GM18517 (cell line): ENCODE measurements around the gene IL9R.
"Not testable (repeated sequence)": the region's sequence is repeated elsewhere in the genome, so short reads cannot be mapped to it uniquely, and the experiment has no call there.

ENCODE experiments used
- ATAC-seq: cut with Tn5 transposase; IDR thresholded peaks from one replicate; pipeline ENCODE4 v1.9.1; 2021; ENCODE audit warnings: mild to moderate bottlenecking, moderate library complexity; ENCODE audit not compliant: unreplicated experiment

Gene IL9R

DNA sequence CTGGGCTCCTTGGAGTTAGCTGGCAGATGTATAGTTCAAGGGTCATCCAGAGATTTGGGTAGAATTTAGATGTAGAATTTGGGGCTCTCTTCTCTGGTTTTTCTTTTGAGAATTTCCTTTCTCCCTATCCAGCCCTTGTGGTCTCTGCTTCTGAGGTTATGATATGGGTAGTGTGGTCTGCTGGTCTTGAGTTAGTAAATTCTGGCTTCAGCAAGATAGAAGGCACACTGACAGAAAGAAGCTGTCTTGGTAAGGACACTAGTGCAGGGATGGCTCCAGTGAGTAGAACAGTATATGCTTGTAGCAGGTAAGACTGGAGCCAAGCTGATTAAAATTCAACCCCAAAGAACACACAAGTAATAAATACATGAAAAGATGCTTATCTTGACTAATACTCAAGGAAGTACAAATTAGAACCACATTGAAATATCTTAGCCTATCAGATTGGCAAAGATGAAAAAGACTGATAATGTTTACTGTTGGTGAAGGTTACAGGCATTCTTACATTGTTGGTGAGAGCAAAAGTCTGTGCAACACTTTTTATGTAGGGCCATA, 2.1 kb upstream of the IL9R start:
- no peak for ATAC-seq

DNA sequence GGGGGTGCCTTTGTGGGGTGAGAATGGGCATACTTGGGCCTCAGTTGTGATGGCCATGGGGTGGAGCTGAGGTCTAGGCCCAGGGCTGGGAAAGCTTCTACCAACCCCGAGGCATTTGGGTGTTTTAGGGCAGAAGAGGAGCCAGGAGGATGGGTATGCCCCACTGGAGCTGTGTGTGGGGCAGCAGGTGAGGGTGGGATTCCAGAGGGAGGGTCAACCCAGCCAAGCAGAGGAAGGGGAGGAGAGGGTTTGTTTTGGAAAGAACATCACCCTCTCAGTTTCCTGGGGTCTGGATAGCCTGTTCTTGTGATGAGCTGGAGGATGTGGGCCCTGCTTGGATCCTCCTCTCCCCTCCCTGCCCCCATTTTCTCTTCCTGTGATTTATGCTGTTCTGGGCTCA, 620 bp downstream of the IL9R start:
- no peak for ATAC-seq

DNA sequence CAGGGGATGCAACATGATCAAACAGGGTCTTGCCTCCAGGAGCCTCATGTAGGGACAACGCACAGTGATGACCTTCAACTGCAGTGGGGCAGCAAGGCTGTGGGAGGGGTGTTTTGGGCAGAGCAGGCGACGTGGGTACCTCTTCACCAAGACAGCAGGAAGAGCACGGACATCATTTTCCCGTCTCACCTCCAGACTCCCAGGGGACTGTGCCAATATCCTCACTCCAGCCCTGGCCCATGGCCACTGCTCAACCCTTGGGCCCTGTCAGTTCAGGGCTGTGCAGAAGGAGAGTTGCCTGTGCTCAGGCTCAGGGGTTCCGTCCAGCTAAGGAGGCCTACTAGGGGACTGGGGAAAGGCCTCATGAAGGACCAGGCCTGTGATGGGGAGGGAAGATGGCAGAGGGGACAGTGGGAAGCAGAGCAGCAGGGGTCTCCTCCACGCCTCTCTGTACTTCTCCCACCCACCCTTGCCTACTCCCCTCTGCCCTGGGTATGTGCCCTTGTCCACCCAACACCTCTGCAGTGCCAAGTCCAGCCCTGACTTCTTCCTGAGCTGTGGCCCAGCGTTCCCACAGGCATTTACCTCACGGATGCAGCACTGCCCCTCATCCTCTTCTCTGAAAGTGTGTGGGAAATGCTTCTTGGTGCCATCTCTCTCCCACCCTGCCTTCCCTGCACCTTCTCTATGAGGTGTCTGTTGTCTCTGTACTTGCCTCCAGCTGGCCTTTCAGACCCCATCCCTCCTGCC, 1.4 kb downstream of the IL9R start:
- no peak for ATAC-seq

DNA sequence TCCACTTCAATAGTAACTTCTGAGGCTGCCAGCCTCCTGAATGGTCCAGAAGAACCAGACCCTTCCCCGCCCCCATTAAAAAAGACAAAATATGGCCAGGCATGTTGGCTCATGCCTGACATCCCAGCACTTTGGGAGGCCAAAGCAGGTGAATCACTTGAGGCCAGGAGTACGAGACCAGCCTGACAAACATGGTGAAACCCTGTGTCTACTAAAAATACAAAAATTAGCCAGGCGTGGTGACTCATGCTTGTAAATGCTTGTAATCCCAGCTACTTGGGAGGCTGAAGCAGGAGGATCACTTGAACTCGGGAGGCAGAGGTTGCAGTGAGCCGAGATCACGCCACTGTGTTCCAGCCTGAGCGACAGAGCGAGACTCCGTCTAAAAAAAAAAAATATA, 2.3 kb downstream of the IL9R start:
- ATAC-seq, result not testable (repeated sequence)

DNA sequence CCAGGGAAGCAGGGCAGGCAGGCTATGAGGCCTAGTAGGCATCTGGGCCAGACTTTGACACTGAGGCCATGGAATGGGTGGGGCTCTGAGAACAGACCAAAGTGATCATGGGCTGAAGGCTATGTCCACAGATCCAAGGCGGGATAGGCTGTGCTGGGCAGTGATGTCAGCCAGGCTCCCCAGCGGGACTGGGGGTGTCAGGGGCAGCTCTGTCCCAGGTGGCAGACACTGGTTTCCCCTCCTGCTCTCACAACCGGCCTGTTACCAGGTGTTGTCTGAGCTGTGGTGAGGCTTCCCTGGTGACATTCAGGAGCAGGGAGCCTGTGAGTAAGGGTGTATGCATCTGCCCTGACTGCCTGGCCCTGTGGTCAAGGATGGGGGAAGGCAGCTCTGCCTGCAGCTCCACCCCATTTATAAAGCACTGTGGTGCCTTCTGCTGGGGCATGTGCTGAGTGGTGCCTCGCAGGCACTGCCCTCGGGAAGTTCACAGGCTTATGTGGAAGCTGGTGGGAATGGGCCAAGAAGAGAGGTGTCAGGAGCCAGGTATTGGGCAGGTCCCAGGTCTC, 2.9 kb downstream of the IL9R start:
- ATAC-seq, result no peak

DNA sequence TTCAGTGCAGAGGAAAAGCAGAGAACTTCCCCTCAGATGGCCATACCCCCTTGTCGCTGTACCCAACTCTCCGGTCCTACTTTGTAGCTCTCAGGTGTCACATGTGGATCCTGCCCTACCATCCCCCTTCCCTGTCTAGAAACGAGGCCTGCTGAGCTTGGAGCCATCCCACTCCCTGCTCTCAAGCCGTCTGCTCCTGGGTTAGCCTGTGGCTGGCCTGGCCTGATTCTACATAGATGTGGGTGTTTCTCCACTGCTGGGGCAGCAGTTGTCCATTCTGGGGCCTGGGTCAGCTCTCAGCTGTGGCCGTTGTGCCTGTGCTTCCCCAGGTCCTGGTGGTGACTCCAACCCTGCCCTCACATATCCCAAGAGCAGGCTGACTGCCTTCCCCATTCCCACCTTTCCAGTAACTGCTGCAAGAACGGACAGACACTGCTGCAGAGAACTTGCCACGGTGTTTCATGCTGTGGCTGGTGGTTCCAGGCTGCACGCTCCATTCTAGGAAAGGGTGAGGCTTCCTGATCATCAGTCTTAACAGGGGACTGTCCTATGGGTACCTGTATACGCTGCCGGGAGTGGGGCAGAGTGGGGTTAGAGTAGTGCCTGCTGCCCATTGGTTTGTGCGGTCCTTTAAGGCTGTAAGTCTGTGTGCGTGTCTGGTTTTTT, 3.6 kb downstream of the IL9R start:
- ATAC-seq, result no peak

DNA sequence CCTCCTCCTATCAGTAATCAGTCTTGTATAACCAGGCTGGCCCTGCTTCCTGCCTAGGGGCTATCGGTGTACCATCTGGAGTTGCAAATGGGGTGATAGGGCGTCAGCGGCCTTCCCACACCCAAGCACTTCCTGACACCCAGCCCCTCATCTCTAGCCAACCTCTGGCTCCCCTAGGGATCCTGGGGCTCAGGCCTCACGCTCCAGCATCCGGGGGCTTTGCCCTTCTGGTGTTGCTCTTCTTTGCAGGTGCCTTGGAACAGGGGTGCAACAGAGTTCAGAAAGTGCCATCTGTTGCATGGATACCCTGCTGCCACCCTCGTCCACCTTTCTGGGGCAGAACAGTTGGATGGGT, 4.1 kb downstream of the IL9R start:
- no peak for ATAC-seq

DNA sequence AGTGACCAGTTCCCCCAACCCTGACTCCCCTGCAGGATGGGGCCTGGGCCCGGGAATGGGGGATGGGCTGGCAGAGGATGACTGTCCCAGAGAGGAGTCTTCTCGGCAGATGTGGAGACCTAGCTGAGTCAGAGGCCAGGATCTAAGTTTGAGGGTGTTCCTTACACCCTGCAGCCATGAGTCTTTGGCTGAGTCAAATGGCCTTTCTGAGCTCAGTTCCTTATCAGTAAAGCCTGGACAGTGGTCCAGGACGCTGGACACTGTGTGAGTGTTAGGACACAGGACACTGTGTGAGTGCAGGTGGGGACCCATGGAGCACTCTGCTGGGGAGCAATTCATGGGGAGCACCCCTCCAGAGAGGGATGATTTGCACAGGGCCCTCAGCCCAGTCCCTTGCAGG, 5.0 kb downstream of the IL9R start:
- no peak for ATAC-seq

DNA sequence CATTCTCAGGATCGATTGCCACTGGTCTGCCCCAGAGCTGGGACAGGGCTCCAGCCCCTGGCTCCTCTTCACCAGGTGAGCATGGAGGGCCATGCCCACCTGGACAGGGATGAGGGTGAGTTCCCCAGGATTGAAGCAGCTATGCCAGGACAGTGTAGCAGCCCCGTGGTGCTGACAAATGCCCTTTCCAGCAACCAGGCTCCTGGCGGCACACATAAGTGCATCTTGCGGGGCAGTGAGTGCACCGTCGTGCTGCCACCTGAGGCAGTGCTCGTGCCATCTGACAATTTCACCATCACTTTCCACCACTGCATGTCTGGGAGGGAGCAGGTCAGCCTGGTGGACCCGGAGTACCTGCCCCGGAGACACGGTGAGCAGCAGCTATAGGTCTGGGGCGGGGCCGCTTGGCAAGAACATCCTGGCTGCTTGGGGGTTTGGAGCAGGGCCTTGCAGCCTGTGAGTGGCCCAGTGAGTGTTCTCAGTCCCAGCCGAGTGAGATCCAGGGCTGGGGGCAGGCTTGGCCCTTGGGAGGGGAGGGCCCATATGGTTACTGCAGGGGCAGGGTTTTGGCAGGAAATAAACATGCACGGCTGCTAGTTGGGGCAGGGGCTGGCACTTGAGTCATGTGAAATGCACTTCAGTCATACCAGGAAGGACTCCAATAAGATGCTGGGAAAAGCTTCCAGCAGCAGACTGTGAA, 6.1 kb downstream of the IL9R start:
- ATAC-seq, result no peak

DNA sequence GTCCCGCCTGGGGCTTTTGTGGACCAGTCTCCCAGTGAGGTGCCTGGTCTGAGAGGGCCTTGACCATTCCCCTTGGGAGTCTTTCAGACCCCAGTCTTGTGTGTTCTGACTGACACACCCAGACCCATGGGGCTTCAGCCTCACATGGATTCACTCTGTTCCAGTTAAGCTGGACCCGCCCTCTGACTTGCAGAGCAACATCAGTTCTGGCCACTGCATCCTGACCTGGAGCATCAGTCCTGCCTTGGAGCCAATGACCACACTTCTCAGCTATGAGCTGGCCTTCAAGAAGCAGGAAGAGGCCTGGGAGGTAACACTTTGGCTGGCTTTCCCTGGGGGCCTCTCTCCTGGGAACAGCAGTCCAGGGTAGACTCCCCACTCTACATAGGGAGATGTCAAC, 6.8 kb downstream of the IL9R start:
- ATAC-seq, result no peak

DNA sequence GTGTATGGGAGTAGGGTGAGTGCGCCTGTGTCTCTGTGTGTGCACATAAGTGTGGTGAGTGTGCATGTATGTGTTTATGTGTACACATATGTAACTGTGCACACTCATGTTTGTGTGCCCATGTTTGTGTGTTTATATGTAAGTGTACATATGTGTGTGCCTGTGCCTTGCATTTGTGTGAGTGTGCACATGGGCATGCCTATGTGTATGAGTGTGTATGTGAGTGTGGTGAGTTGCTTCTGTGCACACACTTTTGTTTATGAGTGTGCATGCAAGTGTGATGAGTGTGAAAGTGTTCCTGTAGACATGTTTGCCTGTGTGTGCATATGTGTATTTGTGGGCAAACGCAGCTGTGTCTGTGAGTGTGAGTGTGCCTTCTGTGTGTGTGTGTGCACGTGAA, 7.2 kb downstream of the IL9R start:
- ATAC-seq, result no peak

DNA sequence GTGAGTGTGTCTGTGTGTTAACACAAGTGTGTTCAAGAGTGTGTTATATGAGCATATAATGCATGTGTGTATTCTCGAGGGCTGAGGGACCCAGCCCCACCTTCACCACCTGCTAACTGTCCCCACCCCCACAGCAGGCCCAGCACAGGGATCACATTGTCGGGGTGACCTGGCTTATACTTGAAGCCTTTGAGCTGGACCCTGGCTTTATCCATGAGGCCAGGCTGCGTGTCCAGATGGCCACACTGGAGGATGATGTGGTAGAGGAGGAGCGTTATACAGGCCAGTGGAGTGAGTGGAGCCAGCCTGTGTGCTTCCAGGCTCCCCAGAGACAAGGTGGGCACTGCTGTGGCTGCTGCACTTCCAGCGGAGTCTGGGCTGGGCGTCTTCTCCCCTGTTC, 7.6 kb downstream of the IL9R start:
- no peak for ATAC-seq

DNA sequence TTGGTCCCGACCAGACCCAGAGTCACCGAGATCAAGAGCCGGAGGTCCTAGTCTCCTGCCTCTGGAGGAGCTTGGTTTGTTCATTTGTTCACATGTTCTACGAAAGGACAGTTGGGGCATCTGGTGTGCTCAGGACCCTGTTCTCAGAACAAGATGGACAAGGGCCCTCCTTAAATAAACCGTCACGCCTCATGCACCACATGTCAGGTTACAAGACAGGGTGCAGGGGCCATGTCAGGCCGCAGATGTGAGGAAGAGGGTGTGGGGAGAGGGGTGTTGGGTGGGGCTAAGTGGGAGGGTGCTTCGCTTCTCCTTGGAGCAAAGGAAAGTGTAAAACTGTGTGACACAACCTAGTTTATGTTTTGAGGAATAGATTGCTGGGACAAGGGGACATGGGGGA, 9.0 kb downstream of the IL9R start:
- ATAC-seq, result not testable (repeated sequence)

DNA sequence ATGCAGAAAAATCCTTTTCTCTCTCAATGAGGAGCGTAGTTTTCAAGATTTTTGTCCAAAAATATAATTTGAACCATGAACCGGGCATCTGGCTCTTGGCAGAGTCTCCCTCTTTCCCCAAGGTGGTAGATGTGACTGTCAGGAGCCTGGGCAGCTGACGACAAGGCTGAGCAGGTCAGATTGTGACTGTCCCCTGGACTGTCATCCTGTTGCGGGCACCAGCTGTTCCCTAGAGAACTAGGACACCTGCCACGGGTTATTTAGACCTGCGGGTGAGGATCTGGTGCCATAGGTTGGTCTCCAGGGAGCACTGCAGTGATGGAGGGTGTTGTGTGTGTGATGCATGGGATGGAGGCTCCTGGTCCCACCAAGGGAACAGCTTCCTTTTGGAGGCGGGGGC, 10.9 kb downstream of the IL9R start:
- ATAC-seq, result not testable (repeated sequence)

DNA sequence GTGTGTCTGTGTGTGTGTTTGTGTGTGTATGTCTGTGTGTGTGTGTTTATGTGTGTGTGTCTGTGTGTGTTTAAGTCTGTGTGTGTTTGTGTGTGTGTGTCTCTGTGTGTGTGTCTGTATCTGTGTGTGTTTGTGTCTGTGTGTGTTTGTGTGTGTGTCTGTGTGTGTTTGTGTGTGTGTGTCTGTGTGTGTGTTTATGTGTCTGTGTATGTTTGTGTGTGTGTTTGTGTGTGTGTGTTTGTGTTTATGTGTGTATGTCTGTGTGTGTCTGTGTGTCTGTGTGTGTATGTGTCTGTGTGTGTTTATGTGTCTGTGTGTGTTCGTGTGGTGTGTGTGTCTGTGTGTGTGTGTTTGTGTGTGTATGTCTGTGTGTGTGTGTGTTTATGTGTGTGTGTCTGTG, 11.4 kb downstream of the IL9R start:
- ATAC-seq, result no peak

DNA sequence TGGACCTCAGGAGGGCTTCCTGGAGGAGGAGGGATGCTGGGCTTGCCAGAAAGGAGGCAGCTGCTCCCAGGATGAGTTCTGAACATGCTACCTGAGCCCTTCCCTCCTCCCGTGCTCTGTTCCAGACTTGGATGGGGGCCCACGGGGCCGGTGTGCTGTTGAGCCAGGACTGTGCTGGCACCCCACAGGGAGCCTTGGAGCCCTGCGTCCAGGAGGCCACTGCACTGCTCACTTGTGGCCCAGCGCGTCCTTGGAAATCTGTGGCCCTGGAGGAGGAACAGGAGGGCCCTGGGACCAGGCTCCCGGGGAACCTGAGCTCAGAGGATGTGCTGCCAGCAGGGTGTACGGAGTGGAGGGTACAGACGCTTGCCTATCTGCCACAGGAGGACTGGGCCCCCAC, 12.2 kb downstream of the IL9R start:
- not testable (repeated sequence) for ATAC-seq

DNA sequence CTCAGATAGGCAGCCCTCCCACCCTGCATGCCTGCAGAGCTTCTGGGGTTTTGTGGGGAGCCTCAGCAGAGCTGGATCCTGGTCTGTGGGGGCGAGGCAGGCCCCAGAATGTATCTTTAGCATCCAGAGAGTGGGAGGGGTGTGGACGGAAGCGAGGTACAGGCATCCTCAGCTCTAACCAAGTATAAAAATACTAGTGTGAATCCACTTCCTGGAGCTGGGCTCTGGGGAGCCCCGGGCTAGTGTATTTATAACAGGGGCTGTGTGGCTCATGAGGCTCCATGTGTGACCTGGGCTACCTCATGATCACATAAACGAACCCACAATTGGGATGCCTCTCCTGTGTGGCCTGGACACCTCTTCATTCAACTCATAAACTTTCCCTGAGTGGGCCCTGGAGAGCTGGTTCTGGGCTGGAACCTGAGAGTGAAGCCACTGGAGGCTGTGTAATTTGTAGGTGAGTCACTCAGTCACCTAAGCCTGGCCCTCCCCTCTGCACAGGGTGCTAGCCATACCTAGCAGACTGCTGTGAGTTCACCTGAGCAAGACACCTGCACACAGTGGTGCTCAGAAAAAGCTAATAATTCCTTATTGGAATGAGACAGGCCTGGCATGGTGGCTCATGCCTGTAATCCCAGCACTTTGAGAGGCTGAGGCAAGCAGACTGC, 15.9 kb downstream of the IL9R start:
- ATAC-seq, result not testable (repeated sequence)

DNA sequence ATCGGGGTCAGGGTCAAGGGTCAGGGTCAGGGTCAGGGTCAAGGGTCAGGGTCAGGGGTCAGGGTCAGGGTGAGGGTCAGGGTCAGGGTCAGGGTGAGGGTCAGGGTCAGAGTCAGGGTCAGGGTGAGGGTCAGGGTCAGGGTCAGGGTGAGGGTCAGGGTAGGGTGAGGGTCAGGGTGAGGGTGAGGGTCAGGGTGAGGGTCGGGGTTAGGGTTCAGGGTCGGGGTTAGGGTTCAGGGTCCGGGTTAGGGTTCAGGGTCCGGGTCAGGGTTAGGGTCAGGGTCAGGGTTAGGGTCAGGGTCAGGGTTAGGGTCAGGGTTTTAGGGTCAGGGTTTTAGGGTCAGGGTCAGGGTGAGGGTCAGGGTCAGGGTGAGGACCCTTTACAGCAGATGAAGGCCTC, 22.4 kb downstream of the IL9R start:
- ATAC-seq, result not testable (repeated sequence)

DNA sequence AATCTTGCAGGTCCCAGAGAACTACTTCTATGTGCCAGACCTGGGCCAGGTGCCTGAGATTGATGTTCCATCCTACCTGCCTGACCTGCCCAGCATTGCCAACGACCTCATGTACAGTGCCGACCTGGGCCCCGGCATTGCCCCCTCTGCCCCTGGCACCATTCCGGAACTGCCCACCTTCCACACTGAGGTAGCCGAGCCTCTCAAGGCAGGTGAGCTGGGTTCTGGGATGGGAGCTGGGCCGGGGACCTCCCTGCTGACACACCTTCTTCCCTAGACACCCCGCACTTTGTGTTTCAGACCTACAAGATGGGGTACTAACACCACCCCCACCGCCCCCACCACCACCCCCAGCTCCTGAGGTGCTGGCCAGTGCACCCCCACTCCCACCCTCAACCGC, 25.5 kb downstream of the IL9R start:
- ATAC-seq, result not testable (repeated sequence)

DNA sequence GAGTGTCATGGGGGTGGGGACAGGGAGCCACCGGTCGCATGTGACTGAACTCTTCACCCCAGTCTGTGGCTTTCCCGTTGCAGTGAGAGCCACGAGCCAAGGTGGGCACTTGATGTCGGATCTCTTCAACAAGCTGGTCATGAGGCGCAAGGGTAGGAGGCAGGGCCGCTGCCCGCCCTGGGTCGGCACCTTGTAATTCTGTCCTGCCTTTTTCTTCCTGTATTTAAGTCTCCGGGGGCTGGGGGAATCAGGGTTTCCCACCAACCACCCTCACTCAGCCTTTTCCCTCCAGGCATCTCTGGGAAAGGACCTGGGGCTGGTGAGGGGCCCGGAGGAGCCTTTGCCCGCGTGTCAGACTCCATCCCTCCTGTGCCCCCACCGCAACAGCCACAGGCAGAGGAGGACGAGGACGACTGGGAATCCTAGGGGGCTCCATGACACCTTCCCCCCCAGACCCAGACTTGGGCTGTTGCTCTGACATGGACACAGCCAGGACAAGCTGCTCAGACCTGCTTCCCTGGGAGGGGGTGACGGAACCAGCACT, 27.5 kb downstream of the IL9R start:
- ATAC-seq, result not testable (repeated sequence)
